ENCODE data around the gene EML4. TPM values are rescaled to one million over a fixed set of nuclear protein-coding genes. Genes with fewer than 3 reads are reported as not detected.

Gene EML4
- polyA plus RNA-seq, 1 donor (not counting 4 experiments of a cell fraction or from before 2014, with no cell fraction given) = 36.4 TPM

- peaks cover 4% of the 10 kb centered on the region for H3K79me2 ChIP-seq (ENCODE audit: control insufficient read depth, insufficient read depth, low read length)
- peaks cover 12 to 13% of the 10 kb centered on the region in 2 experiments for H3K36me3 ChIP-seq (ENCODE audit: control insufficient read depth in 2 of 2, extremely low read depth in 1 of 2, insufficient read depth in 2 of 2, low read length in 2 of 2)
Measured at GRCh38 chr2:42335514-42336104, 166.5 kb downstream of the EML4 start.

DNA sequence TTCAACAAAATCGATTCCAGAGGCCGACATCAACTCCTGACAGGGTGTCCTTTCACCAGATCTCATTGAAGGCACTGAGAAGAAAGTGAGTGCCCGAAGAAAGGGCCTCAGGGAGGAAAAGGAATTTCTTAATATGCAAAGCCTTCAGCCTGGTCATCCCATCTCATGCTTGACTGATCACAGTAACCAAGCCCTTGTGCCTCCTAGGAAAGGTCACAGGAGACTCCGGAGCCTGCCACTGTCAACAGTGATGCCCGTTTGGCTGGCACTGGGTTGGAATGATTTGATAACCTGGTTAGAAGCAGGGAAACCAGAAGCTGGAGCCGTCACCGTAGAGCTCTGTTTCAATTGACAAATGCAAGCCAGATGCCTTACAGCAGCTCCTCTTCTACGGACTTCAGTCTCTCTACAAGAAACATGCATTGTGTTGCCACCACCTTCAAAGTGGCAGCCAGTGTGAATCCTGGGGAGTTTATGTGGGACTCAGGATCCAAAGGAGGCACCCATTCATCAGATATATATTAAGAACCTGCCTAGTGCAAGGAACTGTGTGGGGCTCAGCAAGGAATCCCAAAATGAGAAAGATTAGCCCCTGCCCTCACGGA lies 167.3 kb downstream of the EML4 start:
- DNase-seq (ENCODE audit: low read depth, low spot score) = no peak
- Histone ChIP-seq H3K27me3 (ENCODE audit: control insufficient read depth, extremely low read depth, insufficient read depth, low read length) (no peaks in the 10 kb centered on the region), H3K79me2 (ENCODE audit: control insufficient read depth, insufficient read depth, low read length) (peaks cover 12% of the 10 kb centered on the region), H3K4me3 (ENCODE audit: control insufficient read depth in 2 of 3, extremely low read depth in 1 of 3, insufficient read depth in 2 of 3, low read depth in 1 of 3, low read length in 3 of 3) (no peak overlapping the region), H3K4me2 (ENCODE audit: control insufficient read depth, extremely low read depth, insufficient read depth, low read depth, low read length) (no peak overlapping the region), H2AFZ (ENCODE audit: control insufficient read depth, low read length) (no peak overlapping the region), H3K27ac (ENCODE audit: control insufficient read depth, insufficient read depth, low read length) (no peak overlapping the region), H4K20me1 (ENCODE audit: control insufficient read depth, extremely low read depth, insufficient read depth, low read length) (no peaks in the 10 kb centered on the region), H3K9me3 (ENCODE audit: control insufficient read depth, low read depth, low read length) (no peaks in the 10 kb centered on the region), H3K36me3 (ENCODE audit: control insufficient read depth in 2 of 2, extremely low read depth in 1 of 2, insufficient read depth in 2 of 2, low read length in 2 of 2) (peaks cover 15 to 20% of the 10 kb centered on the region in 2 experiments), H3K4me1 (ENCODE audit: control insufficient read depth, extremely low read depth, insufficient read depth, low read length) (peaks cover 10% of the 10 kb centered on the region), H3K9me1 (ENCODE audit: control insufficient read depth, extremely low read depth, insufficient read depth, low read length) (no peaks in the 10 kb centered on the region), H3K9ac (ENCODE audit: control insufficient read depth, extremely low read depth, insufficient read depth, low read length) (no peak overlapping the region)
- dilution Hi-C loops (cut with MboI; ENCODE audit: extremely low pct_ligation_motif_present, low sequenced_read_pairs) = no loop called here
- TF ChIP-seq, protein P1, sequence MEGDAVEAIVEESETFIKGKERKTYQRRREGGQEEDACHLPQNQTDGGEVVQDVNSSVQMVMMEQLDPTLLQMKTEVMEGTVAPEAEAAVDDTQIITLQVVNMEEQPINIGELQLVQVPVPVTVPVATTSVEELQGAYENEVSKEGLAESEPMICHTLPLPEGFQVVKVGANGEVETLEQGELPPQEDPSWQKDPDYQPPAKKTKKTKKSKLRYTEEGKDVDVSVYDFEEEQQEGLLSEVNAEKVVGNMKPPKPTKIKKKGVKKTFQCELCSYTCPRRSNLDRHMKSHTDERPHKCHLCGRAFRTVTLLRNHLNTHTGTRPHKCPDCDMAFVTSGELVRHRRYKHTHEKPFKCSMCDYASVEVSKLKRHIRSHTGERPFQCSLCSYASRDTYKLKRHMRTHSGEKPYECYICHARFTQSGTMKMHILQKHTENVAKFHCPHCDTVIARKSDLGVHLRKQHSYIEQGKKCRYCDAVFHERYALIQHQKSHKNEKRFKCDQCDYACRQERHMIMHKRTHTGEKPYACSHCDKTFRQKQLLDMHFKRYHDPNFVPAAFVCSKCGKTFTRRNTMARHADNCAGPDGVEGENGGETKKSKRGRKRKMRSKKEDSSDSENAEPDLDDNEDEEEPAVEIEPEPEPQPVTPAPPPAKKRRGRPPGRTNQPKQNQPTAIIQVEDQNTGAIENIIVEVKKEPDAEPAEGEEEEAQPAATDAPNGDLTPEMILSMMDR (optimal IDR thresholded peaks at IDR 0.05 in 1 of 3, IDR thresholded peaks at IDR 0.05 in 1 of 3, conservative IDR thresholded peaks at IDR 0.05 in 1 of 3; ENCODE audit: extremely low read depth in 1 of 3, insufficient read depth in 2 of 3, low read length in 3 of 3) = no peak
- no peak for TF ChIP-seq EZH2 (IDR thresholded peaks at IDR 0.05; ENCODE audit: low read length)
- no peak for FAIRE-seq

More at GRCh38 chr2:42335514-42336104, 166.5 kb downstream of the EML4 start:
- dilution Hi-C loops (cut with MboI; ENCODE audit: extremely low pct_ligation_motif_present, low sequenced_read_pairs) = no loop called here
- Histone ChIP-seq H3K27me3 (ENCODE audit: control insufficient read depth, extremely low read depth, insufficient read depth, low read length) (no peaks in the 10 kb centered on the region), H3K9me1 (ENCODE audit: control insufficient read depth, extremely low read depth, insufficient read depth, low read length) (no peaks in the 10 kb centered on the region), H3K4me1 (ENCODE audit: control insufficient read depth, extremely low read depth, insufficient read depth, low read length) (peaks cover 9% of the 10 kb centered on the region), H3K27ac (ENCODE audit: control insufficient read depth, insufficient read depth, low read length) (no peak overlapping the region), H3K9ac (ENCODE audit: control insufficient read depth, extremely low read depth, insufficient read depth, low read length) (no peak overlapping the region), H3K9me3 (ENCODE audit: control insufficient read depth, low read depth, low read length) (no peaks in the 10 kb centered on the region), H2AFZ (ENCODE audit: control insufficient read depth, low read length) (no peak overlapping the region), H4K20me1 (ENCODE audit: control insufficient read depth, extremely low read depth, insufficient read depth, low read length) (no peaks in the 10 kb centered on the region), H3K4me2 (ENCODE audit: control insufficient read depth, extremely low read depth, insufficient read depth, low read depth, low read length) (no peak overlapping the region), H3K4me3 (ENCODE audit: control insufficient read depth in 2 of 3, extremely low read depth in 1 of 3, insufficient read depth in 2 of 3, low read depth in 1 of 3, low read length in 3 of 3) (no peak overlapping the region)
- TF ChIP-seq EZH2 (IDR thresholded peaks at IDR 0.05; ENCODE audit: low read length) = no peak
- TF ChIP-seq, protein P1 (optimal IDR thresholded peaks at IDR 0.05 in 1 of 3, IDR thresholded peaks at IDR 0.05 in 1 of 3, conservative IDR thresholded peaks at IDR 0.05 in 1 of 3; ENCODE audit: extremely low read depth in 1 of 3, insufficient read depth in 2 of 3, low read length in 3 of 3) = no peak
- FAIRE-seq (no peak), DNase-seq (ENCODE audit: low read depth, low spot score) (no peak)

All from keratinocyte (primary cell).